Esophagus squamous epithelium (tissue), 5 donors: ENCODE data around the gene ESRRB. TPM values are rescaled to one million over a fixed set of nuclear protein-coding genes. Genes with fewer than 3 reads are reported as not detected.

Source experiments
- DNase-seq: peaks from one replicate; lab custom pipeline; 2025; lab: John Stamatoyannopoulos, UW
- H3K27ac ChIP-seq, 4 donors: fragments of 200-600 bp; sonication (generic); one replicate each; pipeline ENCODE4 v1.5.1; 2016 to 2019; ENCODE audit warnings: mild to moderate bottlenecking in 1 of 4
- H3K27me3 ChIP-seq, 4 donors: fragments of 200-600 bp; sonication (generic); 1 replicate in 3 of 4; 2 replicates in 1 of 4; pipeline versions ENCODE4 v1.5.1 to v1.6.0; 2017 to 2021; ENCODE audit warnings: antibody characterized with exemption in 1 of 4
- H3K36me3 ChIP-seq, 3 donors: fragments of 200-600 bp; sonication (generic); one replicate each; pipeline ENCODE4 v1.5.1; 2016 to 2019
- H3K4me1 ChIP-seq, 3 donors: fragments of 200-600 bp; sonication (generic); one replicate each; pipeline ENCODE4 v1.5.1; 2017 to 2019
- H3K4me3 ChIP-seq, 4 donors: fragments of 200-600 bp; sonication (generic); 1 replicate in 3 of 4; 2 replicates in 1 of 4; pipeline ENCODE4 v1.5.1; 2016 to 2019; ENCODE audit warnings: mild to moderate bottlenecking in 2 of 4, moderate library complexity in 1 of 4
- H3K9me3 ChIP-seq, 3 donors: fragments of 200-600 bp; sonication (generic); one replicate each; pipeline ENCODE4 v1.5.1; 2016 to 2019
- CTCF ChIP-seq, 6 experiments: fragments of 450-650 bp in 4 of 6; fragments of 200-600 bp in 2 of 6; sonication (generic) in 2 of 6; IDR thresholded peaks; one replicate each; pipeline ENCODE4 v1.5.1; 2016 to 2019; ENCODE audit warnings: antibody characterized with exemption in 6 of 6, mild to moderate bottlenecking in 4 of 6, moderate library complexity in 4 of 6
- POLR2A ChIP-seq, 4 donors: fragments of 450-650 bp; IDR thresholded peaks; one replicate each; pipeline ENCODE4 v1.6.1; 2017; ENCODE audit warnings: antibody characterized with exemption in 4 of 4, mild to moderate bottlenecking in 4 of 4, moderate library complexity in 3 of 4
- WGBS, 2 donors: methylation state at CpG; one replicate each; pipeline ENCODE4 v1.1.5; 2018; 5-methylcytosine and 5-hydroxymethylcytosine counted together
- intact Hi-C: fragments of 100-400 bp; cut with DNase I; formaldehyde crosslinking; loops from one replicate; pipeline ENCODE4 v1.15.0; 2022
- total RNA-seq, 4 donors: library from RNA; depleted of rRNA; stranded (reverse); fragments of >200 nt; gene quantifications; one replicate each; pipeline ENCODE4 v1.1.0, GENCODE V29; 2016
- donor health status: DM: yes; HTN: yes; CAD: no.

The ESRRB gene
- total RNA-seq, 4 donors from 2014 or later: not detected

DNA sequence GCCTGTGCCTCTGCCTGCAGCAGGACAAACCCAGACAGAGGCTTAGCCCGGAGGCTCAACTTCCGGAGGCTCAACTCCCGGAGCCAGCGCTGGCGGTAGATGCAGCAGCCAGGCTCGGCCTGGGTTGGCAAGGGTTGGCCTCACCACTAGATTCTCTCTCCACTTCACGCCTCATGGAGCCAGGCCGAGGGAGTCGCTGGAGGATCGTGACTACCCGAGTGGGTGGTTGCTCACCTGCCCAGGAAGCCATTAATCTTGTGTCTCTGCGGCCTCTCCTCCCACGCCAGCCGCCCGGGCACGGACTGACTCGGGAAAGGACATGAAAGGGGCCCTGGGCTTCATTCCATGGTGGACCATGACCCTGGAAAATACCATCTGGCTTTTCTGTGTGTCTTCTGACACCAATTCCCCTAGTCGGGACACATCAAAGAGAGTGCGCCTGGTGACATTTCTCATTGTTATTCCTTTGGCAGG is 20.8 kb downstream of the ESRRB start:
- no peak for TF ChIP-seq POLR2A (IDR thresholded peaks at IDR 0.05)
- no peak for TF ChIP-seq CTCF (IDR thresholded peaks at IDR 0.05)
- H3K4me1 ChIP-seq: no peaks in the 10 kb centered on the region
- intact Hi-C loops: no loop called here
- H3K4me3 ChIP-seq: no peak overlapping the region
- H3K27ac ChIP-seq: no peak overlapping the region
- DNase-seq: no peak
- WGBS, 2 donors: 29 to 40% methylated on average over 11 to 13 of the region's 19 CpGs
- no peaks in the 10 kb centered on the region for H3K9me3 ChIP-seq
- H3K27me3 ChIP-seq: peaks cover 0 to 46% (median 0%) of the 10 kb centered on the region in 4 donors
- H3K36me3 ChIP-seq: no peaks in the 10 kb centered on the region

GRCh38 chr14:76405627-76406026 is 29.7 kb downstream of the ESRRB start:
- no peak for DNase-seq
- no peaks in the 10 kb centered on the region for H3K36me3 ChIP-seq
- TF ChIP-seq POLR2A (IDR thresholded peaks at IDR 0.05) (no peak), CTCF (IDR thresholded peaks at IDR 0.05) (no peak)
- no peaks in the 10 kb centered on the region for H3K4me1 ChIP-seq
- no peak overlapping the region for H3K4me3 ChIP-seq
- H3K9me3 ChIP-seq: no peaks in the 10 kb centered on the region
- WGBS, 2 donors: 83 to 85% methylated on average over 7 of the region's 7 CpGs
- intact Hi-C loops: no loop called here
- peaks cover 0 to 42% (median 0%) of the 10 kb centered on the region in 4 donors for H3K27me3 ChIP-seq
- no peak overlapping the region for H3K27ac ChIP-seq

GRCh38 chr14:76407449-76408150 is 31.7 kb downstream of the ESRRB start:
- WGBS, 2 donors: 73% methylated on average over 5 of the region's 9 CpGs; no CpG with 5 or more reads in 1 of the 2 donors
- H3K36me3 ChIP-seq: no peaks in the 10 kb centered on the region
- H3K27me3 ChIP-seq: peaks cover 0 to 48% (median 0%) of the 10 kb centered on the region in 4 donors
- no peaks in the 10 kb centered on the region for H3K4me1 ChIP-seq
- no peaks in the 10 kb centered on the region for H3K9me3 ChIP-seq
- H3K4me3 ChIP-seq: no peak overlapping the region
- intact Hi-C loops: no loop called here
- no peak overlapping the region for H3K27ac ChIP-seq
- DNase-seq: no peak
- TF ChIP-seq CTCF (IDR thresholded peaks at IDR 0.05): no peak
- TF ChIP-seq POLR2A (IDR thresholded peaks at IDR 0.05): no peak

- Histone ChIP-seq H3K27me3 (peaks cover 0 to 59% (median 0%) of the 10 kb centered on the region in 4 donors), H3K27ac (no peak overlapping the region), H3K36me3 (no peaks in the 10 kb centered on the region), H3K4me1 (no peaks in the 10 kb centered on the region), H3K9me3 (no peaks in the 10 kb centered on the region), H3K4me3 (no peak overlapping the region)
- no peak for DNase-seq
- intact Hi-C loops: no loop called here
- 67 to 100% methylated on average over 1 of the region's 1 CpG for WGBS, 2 donors
- TF ChIP-seq CTCF (IDR thresholded peaks at IDR 0.05) (no peak), POLR2A (IDR thresholded peaks at IDR 0.05) (no peak)
Observed at GRCh38 chr14:76408877-76409276, 32.9 kb downstream of the ESRRB start.

- intact Hi-C loops: no loop called here
- Histone ChIP-seq H3K9me3 (no peaks in the 10 kb centered on the region), H3K27ac (no peak overlapping the region), H3K27me3 (peaks cover 0 to 55% (median 0%) of the 10 kb centered on the region in 4 donors), H3K36me3 (no peaks in the 10 kb centered on the region), H3K4me3 (no peak overlapping the region), H3K4me1 (no peaks in the 10 kb centered on the region)
- WGBS, 2 donors: 18 to 20% methylated on average over 5 of the region's 5 CpGs
- no peak for TF ChIP-seq POLR2A (IDR thresholded peaks at IDR 0.05)
- no peak for DNase-seq
Observed at GRCh38 chr14:76412501-76412900, 36.6 kb downstream of the ESRRB start.
